ES-I3 (cell line): ENCODE data around the gene NTN5.
"Not testable (repeated sequence)": the region's sequence is repeated elsewhere in the genome, so short reads cannot be mapped to it uniquely, and the experiment has no call there.

Experiments used
- H3K36me3 ChIP-seq: 2 replicates; pipeline ENCODE4 v1.6.1; 2013; ENCODE audit warnings: mild to moderate bottlenecking, low read length, control low read depth, moderate library complexity; ENCODE audit not compliant: insufficient read depth
- H3K4me1 ChIP-seq: 2 replicates; pipeline ENCODE4 v1.6.1; 2013; ENCODE audit warnings: mild to moderate bottlenecking, control low read depth, low read length; ENCODE audit not compliant: insufficient read depth
- H3K9ac ChIP-seq: 2 replicates; pipeline ENCODE4 v1.6.1; 2013; ENCODE audit warnings: low read depth, mild to moderate bottlenecking, low read length, moderate library complexity
- H3K9me3 ChIP-seq: 2 replicates; pipeline ENCODE4 v1.6.1; 2013; ENCODE audit warnings: mild to moderate bottlenecking, low read length, moderate library complexity; ENCODE audit not compliant: control insufficient read depth, insufficient read depth

NTN5 gene

DNA sequence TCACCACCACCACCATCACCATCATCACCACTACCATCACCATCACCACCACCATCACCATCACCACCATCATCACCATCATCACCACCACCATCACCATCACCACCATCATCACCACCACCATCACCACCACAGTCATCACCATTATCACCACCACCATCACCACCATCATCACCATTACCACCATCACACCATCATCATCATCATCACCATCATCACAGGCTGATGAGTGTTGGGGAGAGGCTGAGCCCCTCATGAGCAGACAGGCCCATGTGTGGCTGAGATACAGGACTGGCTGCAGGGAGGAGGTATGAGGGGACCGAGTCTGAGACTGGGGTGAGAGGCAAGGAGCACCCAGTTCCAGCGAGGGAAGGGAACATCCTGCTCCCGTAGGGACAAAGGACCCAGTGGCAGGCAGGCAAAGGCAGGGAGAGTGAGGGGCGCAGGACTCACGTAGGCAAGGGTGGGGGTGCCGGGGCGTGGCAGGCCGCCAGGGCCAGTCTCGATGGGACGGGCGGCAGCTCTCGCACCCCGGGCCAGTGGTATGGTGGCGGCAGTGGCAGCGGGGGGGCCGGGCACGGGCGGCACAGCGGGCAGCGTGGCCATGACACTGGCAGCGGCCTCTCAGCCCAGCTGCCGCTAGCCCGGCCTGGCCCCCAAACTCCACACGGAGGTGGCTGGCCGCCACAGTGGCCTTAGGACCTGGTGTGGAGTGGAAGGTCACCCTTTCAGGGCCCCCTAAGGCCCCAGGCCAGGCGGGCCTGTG lies 2.7 kb downstream of the NTN5 start:
- Histone ChIP-seq H3K9ac (no peak overlapping the region), H3K4me1 (peaks cover 11% of the 10 kb centered on the region), H3K9me3 (no peaks in the 10 kb centered on the region), H3K36me3 (no peaks in the 10 kb centered on the region)

GRCh38 chr19:48668761-48669160 lies 4.1 kb downstream of the NTN5 start:
- Histone ChIP-seq H3K4me1 (peaks cover under 1% of the 10 kb centered on the region; the same call in 1 of the 2 replicates), H3K9ac (no peak overlapping the region), H3K36me3 (no peaks in the 10 kb centered on the region), H3K9me3 (no peaks in the 10 kb centered on the region)

DNA sequence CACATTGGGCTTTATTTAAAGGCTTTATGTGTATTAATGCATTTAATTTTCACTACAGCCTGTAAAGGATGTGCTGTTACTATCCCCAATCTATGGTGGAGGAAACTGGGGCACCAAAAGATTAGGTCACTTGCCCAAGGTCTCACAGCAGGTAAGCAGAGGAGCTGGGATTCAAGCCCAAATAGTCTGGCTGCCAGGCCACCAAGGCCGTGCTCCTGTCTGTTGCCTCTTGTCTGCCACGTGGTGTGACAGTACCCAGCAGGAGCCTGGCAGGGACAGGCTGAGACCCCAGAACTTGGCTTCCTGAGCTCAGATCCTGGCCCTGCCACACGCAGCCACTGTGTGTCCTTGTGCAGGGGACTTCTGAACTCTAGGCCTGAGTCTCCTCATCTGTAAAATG lies 4.5 kb downstream of the NTN5 start:
- no peaks in the 10 kb centered on the region for H3K9me3 ChIP-seq
- no peaks in the 10 kb centered on the region for H3K36me3 ChIP-seq

DNA sequence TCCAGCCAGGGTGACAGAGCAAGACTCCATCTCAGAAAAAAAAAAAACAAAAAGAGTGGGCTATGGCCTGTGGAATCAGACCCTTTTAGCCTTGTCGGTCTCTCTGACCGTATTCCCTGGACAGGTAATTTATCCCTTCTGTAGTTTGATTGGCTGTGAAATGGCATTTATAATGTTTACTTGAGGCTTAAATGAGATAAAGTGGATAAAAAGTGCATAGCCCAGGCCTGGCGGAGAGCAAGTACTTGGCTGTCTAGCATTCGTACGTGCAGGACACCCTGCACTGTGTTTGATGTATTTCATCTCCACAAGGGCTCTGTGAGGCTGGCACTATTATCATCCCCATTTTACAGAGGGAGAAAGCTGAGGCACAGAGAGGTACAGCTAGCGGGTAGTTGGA lies 7.0 kb downstream of the NTN5 start:
- H3K9me3 ChIP-seq: no peaks in the 10 kb centered on the region
- H3K36me3 ChIP-seq: no peaks in the 10 kb centered on the region
- no peaks in the 10 kb centered on the region; the same call in 1 of the 2 replicates for H3K4me1 ChIP-seq
- no peak overlapping the region for H3K9ac ChIP-seq

More for the DNA sequence above, 4.5 kb downstream of the NTN5 start:
- Histone ChIP-seq H3K9ac (no peak overlapping the region), H3K4me1 (no peaks in the 10 kb centered on the region; the same call in 1 of the 2 replicates)

- Histone ChIP-seq H3K9ac (no peak overlapping the region), H3K9me3 (no peaks in the 10 kb centered on the region), H3K36me3 (no peaks in the 10 kb centered on the region), H3K4me1 (no peaks in the 10 kb centered on the region; the same call in 1 of the 2 replicates)
Measured at GRCh38 chr19:48664476-48664875, 8.3 kb downstream of the NTN5 start.

- H3K9me3 ChIP-seq: no peaks in the 10 kb centered on the region
- H3K9ac ChIP-seq: no peak overlapping the region
- H3K36me3 ChIP-seq: no peaks in the 10 kb centered on the region
- no peaks in the 10 kb centered on the region; the same call in 1 of the 2 replicates for H3K4me1 ChIP-seq
Measured at GRCh38 chr19:48663667-48664066, 9.2 kb downstream of the NTN5 start.

GRCh38 chr19:48661711-48662090 lies 11.1 kb downstream of the NTN5 start:
- no peaks in the 10 kb centered on the region; the same call in 1 of the 2 replicates for H3K4me1 ChIP-seq
- no peaks in the 10 kb centered on the region for H3K9me3 ChIP-seq
- H3K9ac ChIP-seq: no peak overlapping the region
- no peaks in the 10 kb centered on the region for H3K36me3 ChIP-seq

DNA sequence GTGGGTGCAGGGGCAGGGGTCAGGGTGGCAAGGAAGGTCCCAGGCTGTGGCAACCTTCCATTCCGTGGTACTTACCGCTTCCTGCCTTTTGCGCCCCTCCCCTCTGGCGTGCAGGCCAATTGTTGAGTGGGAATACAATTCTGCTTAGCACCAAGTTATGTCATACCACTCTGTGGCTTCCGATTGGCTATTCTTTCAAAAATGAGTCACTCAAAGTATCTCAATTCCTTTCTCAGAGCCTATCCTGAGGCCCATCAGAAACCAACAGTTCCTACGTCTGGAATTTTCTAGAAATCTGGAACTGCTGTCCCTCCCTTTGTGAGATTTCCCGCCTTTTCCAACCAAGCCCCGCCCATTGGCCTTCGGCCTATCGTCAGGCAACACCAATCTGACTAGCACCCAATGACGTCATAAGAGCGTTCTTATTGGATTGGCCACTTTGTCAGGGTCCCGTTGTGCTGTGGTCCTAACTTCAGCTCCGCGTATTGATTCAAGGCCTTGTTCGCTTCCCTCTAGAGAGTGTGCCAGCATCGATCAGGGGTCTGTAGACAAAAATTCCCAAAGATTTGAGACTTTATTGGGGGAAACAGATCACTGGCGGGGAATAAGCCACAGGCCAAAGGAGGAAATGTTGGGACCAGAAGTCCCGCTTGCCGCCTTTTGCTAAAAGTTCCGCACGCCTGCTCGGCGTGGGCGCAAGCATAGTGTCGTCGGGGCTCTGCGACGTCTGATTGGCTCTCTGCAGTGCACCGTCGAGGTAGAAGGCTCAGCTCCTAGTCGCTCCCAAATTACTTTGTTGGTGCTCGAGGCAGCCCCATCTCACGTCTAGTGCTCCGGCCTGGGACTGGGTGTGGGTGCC lies 11.7 kb downstream of the NTN5 start:
- Histone ChIP-seq H3K9ac (no peak overlapping the region), H3K36me3 (no peaks in the 10 kb centered on the region), H3K4me1 (no peaks in the 10 kb centered on the region; the same call in 1 of the 2 replicates), H3K9me3 (no peaks in the 10 kb centered on the region)

DNA sequence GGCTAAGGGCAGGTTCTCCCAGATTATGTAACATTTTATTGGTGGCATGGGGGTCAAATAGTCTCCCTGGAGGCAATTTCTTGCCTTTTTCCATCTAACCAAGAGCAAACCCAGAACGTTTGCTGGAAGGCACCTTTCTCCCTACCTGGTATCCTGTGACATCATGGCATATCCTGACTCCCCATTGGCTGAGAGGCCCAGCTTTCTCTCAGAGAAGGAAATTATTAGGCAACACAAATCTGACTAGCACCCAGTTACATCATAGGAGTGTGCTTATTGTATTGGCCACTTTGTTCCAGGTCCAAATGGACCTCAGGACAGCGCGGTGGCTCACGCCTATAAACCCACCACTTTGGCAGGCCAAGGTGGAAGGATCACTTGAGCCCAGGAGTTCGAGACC lies 13.0 kb downstream of the NTN5 start:
- H3K36me3 ChIP-seq: no peaks in the 10 kb centered on the region
- H3K9ac ChIP-seq: no peak overlapping the region
- H3K4me1 ChIP-seq: peaks cover 1% of the 10 kb centered on the region; the same call in 1 of the 2 replicates
- no peaks in the 10 kb centered on the region for H3K9me3 ChIP-seq

GRCh38 chr19:48658483-48658882 lies 14.3 kb downstream of the NTN5 start:
- no peak overlapping the region for H3K9ac ChIP-seq
- no peaks in the 10 kb centered on the region for H3K9me3 ChIP-seq
- no peaks in the 10 kb centered on the region for H3K36me3 ChIP-seq
- peaks cover 5% of the 10 kb centered on the region; the same call in 1 of the 2 replicates for H3K4me1 ChIP-seq

- not testable (repeated sequence) for H3K4me1 ChIP-seq, H3K36me3 ChIP-seq, H3K9ac ChIP-seq, H3K9me3 ChIP-seq
Measured at GRCh38 chr19:48657828-48658227, 15.0 kb downstream of the NTN5 start.

DNA sequence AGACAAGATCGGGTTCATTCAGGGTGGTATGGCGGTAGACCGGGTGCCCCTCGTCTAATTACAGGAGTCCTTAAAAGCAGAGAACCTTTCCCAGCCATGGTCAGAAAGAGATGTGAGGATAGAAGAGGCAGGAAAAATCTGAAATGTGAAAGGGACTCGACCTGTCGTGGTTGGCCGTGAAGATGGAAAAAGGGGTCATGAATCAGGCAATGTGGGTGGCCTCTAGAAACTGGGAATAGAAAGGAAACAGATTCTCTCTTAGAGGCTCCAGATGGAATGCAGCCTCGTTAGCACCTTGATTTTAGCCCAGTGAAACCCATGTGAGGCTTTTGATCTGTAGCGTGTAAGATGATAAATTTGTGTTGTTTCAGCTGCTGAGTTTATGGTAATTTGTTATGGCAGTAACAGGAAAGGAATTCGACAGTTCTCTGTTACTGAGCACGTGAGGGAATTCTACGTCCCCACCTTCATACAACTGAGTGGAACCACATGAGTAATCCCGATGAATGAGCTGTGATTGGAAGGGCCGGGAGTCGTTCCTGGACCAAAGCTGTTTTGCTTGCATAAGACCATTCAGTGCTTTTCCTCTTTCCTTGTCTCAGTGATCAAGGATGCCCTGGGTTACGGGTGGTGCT lies 15.9 kb downstream of the NTN5 start:
- no peak overlapping the region for H3K9ac ChIP-seq
- no peaks in the 10 kb centered on the region for H3K9me3 ChIP-seq
- peaks cover 5% of the 10 kb centered on the region; the same call in 1 of the 2 replicates for H3K4me1 ChIP-seq
- no peaks in the 10 kb centered on the region for H3K36me3 ChIP-seq

DNA sequence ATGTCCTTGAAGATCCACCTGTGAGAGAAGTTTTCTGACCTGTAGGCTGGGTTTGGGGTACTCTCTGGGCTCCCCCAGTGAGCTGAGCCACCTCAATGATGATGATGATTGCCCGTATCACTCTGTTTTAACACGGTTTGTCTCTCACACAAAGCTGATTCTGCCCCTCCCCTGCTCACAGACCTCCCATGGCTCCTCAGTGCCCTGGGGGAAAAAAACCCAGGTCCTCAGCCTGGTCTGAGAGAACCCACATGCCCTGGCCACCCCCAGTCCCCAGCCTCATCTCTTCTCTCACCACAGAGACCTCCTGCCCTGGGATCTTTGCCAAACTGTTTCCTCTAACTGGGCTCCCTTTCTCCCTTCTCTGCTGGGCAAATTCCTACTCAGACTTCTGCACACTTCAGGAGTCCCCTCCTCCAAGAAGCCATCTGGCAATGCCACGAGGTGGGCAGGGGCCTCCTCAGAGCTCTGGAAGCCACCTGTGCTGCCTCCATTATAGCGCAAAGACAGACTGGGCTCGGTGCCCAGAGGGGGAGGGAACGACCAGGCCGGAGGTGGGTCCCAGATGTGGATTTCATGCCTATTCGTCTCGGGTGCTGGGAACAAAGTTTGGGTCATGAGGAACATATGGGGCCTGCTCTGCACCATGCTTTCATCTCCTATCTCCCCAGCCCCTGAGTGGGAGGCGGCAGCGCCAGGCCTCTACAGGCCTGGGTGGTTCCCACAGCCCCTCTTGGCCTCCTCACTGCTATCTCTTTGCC lies 18.3 kb downstream of the NTN5 start:
- no peaks in the 10 kb centered on the region for H3K9me3 ChIP-seq
- H3K9ac ChIP-seq: no peak overlapping the region
- H3K4me1 ChIP-seq: peaks cover 7% of the 10 kb centered on the region
- H3K36me3 ChIP-seq: no peaks in the 10 kb centered on the region

DNA sequence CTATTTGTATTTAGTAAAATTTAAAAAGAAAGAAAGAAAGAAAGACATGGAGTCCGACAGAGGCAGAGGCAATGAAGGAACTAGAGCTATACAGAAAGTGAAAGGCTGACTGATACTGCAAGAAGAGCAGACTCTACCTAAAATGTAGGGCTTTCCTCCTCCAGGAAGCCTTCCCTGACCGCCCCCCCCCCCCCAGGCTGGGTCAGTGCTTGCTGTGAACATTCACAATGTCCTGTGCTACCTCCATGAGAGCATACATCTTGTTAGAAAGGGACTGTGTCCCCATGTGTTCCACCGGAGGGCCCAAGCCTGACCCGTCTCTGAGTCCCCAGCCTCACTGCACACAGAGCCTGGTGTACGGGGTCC lies 21.2 kb downstream of the NTN5 start:
- H3K9ac ChIP-seq: no peak overlapping the region
- peaks cover 10% of the 10 kb centered on the region for H3K4me1 ChIP-seq
- no peaks in the 10 kb centered on the region for H3K36me3 ChIP-seq
- no peaks in the 10 kb centered on the region for H3K9me3 ChIP-seq
